NCI-H128 (cell line): ENCODE data around the gene FAM171A2.

Source experiments
- DNase-seq: peaks from one replicate; lab custom pipeline; 2025; ENCODE audit not compliant: unreplicated experiment; lab: John Stamatoyannopoulos, UW

Gene FAM171A2

GRCh38 chr17:44307387-44308186 is 56.1 kb downstream of the FAM171A2 start:
- DNase-seq: no peak

- no peak for DNase-seq
These were observed 59.0 kb downstream of the FAM171A2 start for GRCh38 chr17:44304651-44305050.
